GM23338 (cell line): Measurements from ENCODE around the gene TREML4. TPM values are rescaled to one million over a fixed set of nuclear protein-coding genes. Genes with fewer than 3 reads are reported as not detected.

Experiments
- ATAC-seq: fragments of 200-7000 bp; cut with Tn5 transposase; 3 replicates; pipeline ENCODE4 v1.9.1; 2020
- DNase-seq: peaks from one replicate; pipeline ENCODE4 v3.0.0-alpha.2; 2015; ENCODE audit warnings: low spot score
- H2AFZ ChIP-seq: fragments of 200-600 bp; sonication (generic); 2 replicates; pipeline ENCODE4 v1.8.0; 2016; ENCODE audit warnings: antibody characterized with exemption, mild to moderate bottlenecking, moderate library complexity
- H3F3A ChIP-seq: fragments of 200-600 bp; sonication (generic); replicated peaks from 2 replicates; pipeline ENCODE4 v1.8.0; 2017; ENCODE audit warnings: antibody characterized with exemption, mixed run types, low read depth
- H3K27ac ChIP-seq: fragments of 200-600 bp; sonication (generic); 2 replicates; pipeline ENCODE4 v1.6.1; 2016; ENCODE audit warnings: low read depth
- H3K27me3 ChIP-seq: fragments of 200-600 bp; sonication (generic); 2 replicates; pipeline ENCODE4 v1.8.0; 2016; ENCODE audit warnings: mild to moderate bottlenecking, mixed run types, moderate library complexity; ENCODE audit not compliant: insufficient read depth
- H3K36me3 ChIP-seq: fragments of 200-600 bp; sonication (generic); 2 replicates; pipeline ENCODE4 v1.8.0; 2016; ENCODE audit warnings: mild to moderate bottlenecking; ENCODE audit not compliant: insufficient read depth
- H3K4me1 ChIP-seq: fragments of 200-600 bp; sonication (generic); 2 replicates; pipeline ENCODE4 v1.8.0; 2016; ENCODE audit warnings: mild to moderate bottlenecking, moderate library complexity; ENCODE audit not compliant: insufficient read depth
- H3K4me2 ChIP-seq: fragments of 200-600 bp; sonication (generic); 2 replicates; pipeline ENCODE4 v1.7.1; 2017; ENCODE audit warnings: mixed run types
- H3K4me3 ChIP-seq: fragments of 200-600 bp; sonication (generic); 2 replicates; pipeline ENCODE4 v1.6.1; 2016; ENCODE audit warnings: mixed run types
- H3K79me2 ChIP-seq: fragments of 200-600 bp; sonication (generic); replicated peaks from 2 replicates; pipeline ENCODE4 v1.8.0; 2017; ENCODE audit warnings: mild to moderate bottlenecking; ENCODE audit not compliant: insufficient read depth
- H3K9me2 ChIP-seq: fragments of 200-600 bp; sonication (generic); 2 replicates; pipeline ENCODE4 v1.8.0; 2017; ENCODE audit not compliant: insufficient read depth
- H4K20me1 ChIP-seq: fragments of 200-600 bp; sonication (generic); replicated peaks from 2 replicates; pipeline ENCODE4 v1.8.0; 2017; ENCODE audit warnings: mild to moderate bottlenecking; ENCODE audit not compliant: insufficient read depth
- H3K27ac Mint-ChIP-seq: 2 replicates; pipeline ENCODE4 v1.8.0; 2020; ENCODE audit warnings: inconsistent platforms, mild to moderate bottlenecking, moderate library complexity, mixed read lengths
- H3K27me3 Mint-ChIP-seq: 3 replicates; pipeline ENCODE4 v1.8.0; 2022; ENCODE audit warnings: low read depth, mild to moderate bottlenecking, moderate library complexity, mixed read lengths, inconsistent platforms; ENCODE audit not compliant: insufficient read depth, poor library complexity
- H3K36me3 Mint-ChIP-seq: 3 replicates; pipeline ENCODE4 v1.8.0; 2021; ENCODE audit warnings: low read depth, mild to moderate bottlenecking, inconsistent platforms, moderate library complexity, mixed read lengths
- H3K4me1 Mint-ChIP-seq: 3 replicates; pipeline ENCODE4 v1.8.0; 2020; ENCODE audit warnings: mild to moderate bottlenecking, inconsistent platforms, mixed read lengths
- H3K4me3 Mint-ChIP-seq: 3 replicates; pipeline ENCODE4 v1.8.0; 2021; ENCODE audit warnings: moderate library complexity, mild to moderate bottlenecking, inconsistent platforms, mixed read lengths
- H3K9me3 Mint-ChIP-seq: 3 replicates; pipeline ENCODE4 v1.8.0; 2020; ENCODE audit warnings: moderate library complexity, mild to moderate bottlenecking, inconsistent platforms, mixed read lengths
- CTCF ChIP-seq, 2 experiments: fragments of 200-600 bp in 1 of 2; sonication (generic) in 1 of 2; conservative IDR thresholded peaks; 2 replicates each; pipeline versions ENCODE4 v1.5.1 to v1.6.1; 2016 to 2017; ENCODE audit warnings: antibody characterized with exemption in 2 of 2, low read depth in 2 of 2, mild to moderate bottlenecking in 2 of 2, moderate library complexity in 1 of 2
- ETS1 ChIP-seq: IDR thresholded peaks from 2 replicates; pipeline ENCODE4 v1.6.1; 2016; ENCODE audit warnings: antibody characterized with exemption
- EZH2phosphoT487 ChIP-seq: fragments of 200-600 bp; sonication (generic); IDR thresholded peaks from one replicate; pipeline ENCODE4 v1.8.1; 2018; ENCODE audit warnings: antibody characterized with exemption; ENCODE audit not compliant: unreplicated experiment
- POLR2AphosphoS5 ChIP-seq: IDR thresholded peaks from 2 replicates; pipeline ENCODE4 v1.6.1; 2016; ENCODE audit warnings: antibody characterized with exemption, low read depth
- ZNF462 ChIP-seq: fragments of 250-450 bp; sonication (Bioruptor Pico); IDR thresholded peaks from 2 replicates; pipeline ENCODE4 v1.5.0; 2020; ENCODE audit warnings: mild to moderate bottlenecking, moderate library complexity
- polyA plus RNA-seq: library from polyadenylated mRNA; unstranded; fragments of >200 nt; fragmentation: Nextera tagmentation; extraction: Ambion mirVana; gene quantifications from 2 replicates; pipeline ENCODE4 v1.2.1, GENCODE V29; 2016
- total RNA-seq: library from RNA; depleted of rRNA; stranded (reverse); fragments of >200 nt; shearing (Covaris generic); gene quantifications from 2 replicates; pipeline ENCODE4 v1.2.3, GENCODE V29; 2014

The TREML4 gene
- total and polyA plus RNA-seq, 2 experiments from 2014 or later: not detected

- Histone ChIP-seq H3K9me2 (no peaks in the 10 kb centered on the region), H3K27ac (no peak overlapping the region), H3K4me3 (no peak overlapping the region), H2AFZ (peak overlapping the region; percentile 81; the same call in 1 of the 2 replicates), H3K79me2 (no peaks in the 10 kb centered on the region), H3K36me3 (no peaks in the 10 kb centered on the region), H3F3A (no peaks in the 10 kb centered on the region), H3K27me3 (no peaks in the 10 kb centered on the region), H4K20me1 (no peaks in the 10 kb centered on the region), H3K4me1 (peaks cover 13% of the 10 kb centered on the region; the same call in 1 of the 2 replicates), H3K4me2 (no peak overlapping the region)
- Mint-ChIP-seq H3K9me3 (peaks cover 2% of the 10 kb centered on the region; the same call in 2 of the 3 replicates), H3K4me3 (no peak overlapping the region), H3K36me3 (no peaks in the 10 kb centered on the region), H3K27ac (no peak overlapping the region), H3K27me3 (peaks cover 6% of the 10 kb centered on the region), H3K4me1 (peaks cover 19% of the 10 kb centered on the region)
- ATAC-seq: no peak
- no peak for DNase-seq
- TF ChIP-seq CTCF (conservative IDR thresholded peaks at IDR 0.05; ENCODE audit: low read depth in 2 of 2) (no peak), POLR2AphosphoS5 (no peak), ETS1 (no peak), ZNF462 (CRISPR knock-in tag) (no peak), EZH2phosphoT487 (no peak)
These were observed 24.0 kb upstream of the TREML4 start for GRCh38 chr6:41204156-41204555.
